Transverse colon (tissue), 4 donors: ENCODE measurements around the gene DNAJC19. TPM values are rescaled to one million over a fixed set of nuclear protein-coding genes. Genes with fewer than 3 reads are reported as not detected.

Experiments
- DNase-seq: peaks from one replicate; pipeline ENCODE4 v3.0.0-alpha.2; 2019
- H3K27ac ChIP-seq, 4 donors: fragments of 200-600 bp; sonication (generic); 2 replicates each; pipeline ENCODE4 v1.5.1; 2016 to 2018; ENCODE audit warnings: inconsistent platforms in 4 of 4
- H3K27me3 ChIP-seq: fragments of 200-600 bp; sonication (generic); 2 replicates; pipeline ENCODE4 v1.5.1; 2017; ENCODE audit warnings: inconsistent platforms
- H3K36me3 ChIP-seq, 4 donors: fragments of 200-600 bp; sonication (generic); 2 replicates each; pipeline ENCODE4 v1.5.1; 2017 to 2019; ENCODE audit warnings: inconsistent platforms in 4 of 4
- H3K4me1 ChIP-seq, 4 donors: fragments of 200-600 bp; sonication (generic); 2 replicates each; pipeline ENCODE4 v1.5.1; 2017 to 2020; ENCODE audit warnings: inconsistent platforms in 4 of 4
- H3K4me3 ChIP-seq, 4 donors: fragments of 200-600 bp; sonication (generic); 1 replicate in 1 of 4; 2 replicates in 3 of 4; pipeline versions ENCODE4 v1.5.1 to v1.6.1; 2017 to 2019; ENCODE audit warnings: inconsistent platforms in 4 of 4
- H3K9me3 ChIP-seq, 2 donors: fragments of 200-600 bp; sonication (generic); 2 replicates each; pipeline ENCODE4 v1.5.1; 2017 to 2019; ENCODE audit warnings: inconsistent platforms in 2 of 2
- EP300 ChIP-seq: sonication (generic); formaldehyde crosslinking; IDR thresholded peaks from one replicate; pipeline ENCODE4 v1.6.1; 2017; ENCODE audit warnings: antibody characterized with exemption, low read depth
- POLR2A ChIP-seq: fragments of 450-650 bp; IDR thresholded peaks from one replicate; pipeline ENCODE4 v1.6.1; 2016; ENCODE audit warnings: antibody characterized with exemption, mild to moderate bottlenecking, moderate library complexity
- POLR2AphosphoS5 ChIP-seq, 3 donors: sonication (generic); formaldehyde crosslinking; IDR thresholded peaks; one replicate each; pipeline ENCODE4 v1.6.1; 2016; ENCODE audit warnings: antibody characterized with exemption in 3 of 3
- WGBS, 2 donors: methylation state at CpG; one replicate each; pipeline ENCODE4 v1.1.5; 2018; ENCODE audit warnings: low coverage in 1 of 2; 5-methylcytosine and 5-hydroxymethylcytosine counted together
- in situ Hi-C, 4 donors: fragments of 200-750 bp; cut with MboI; loops; one replicate each; pipeline versions ENCODE4 v1.15.0 to v1.15.1; 2017; ENCODE audit warnings: low sequenced_read_pairs in 3 of 4, low pct_ligation_motif_present in 1 of 4, low pct_unique_long_range_greater_than_20kb in 1 of 4
- intact Hi-C: fragments of 100-400 bp; cut with DNase I; formaldehyde crosslinking; loops from one replicate; pipeline ENCODE4 v1.15.1; 2023; ENCODE audit warnings: low total_unique reads
- total RNA-seq, 4 donors: library from RNA; depleted of rRNA; stranded (reverse); fragments of >200 nt; gene quantifications; one replicate each; pipeline ENCODE4 v1.1.0, GENCODE V29; 2016
- TF ChIP-seq, protein P1 (sequence below), 5 experiments: fragments of 200-600 bp in 3 of 5; fragments of 450-650 bp in 2 of 5; sonication (generic) in 3 of 5; IDR thresholded peaks; 1 replicate in 2 of 5; 2 replicates in 3 of 5; pipeline ENCODE4 v1.5.1; 2016 to 2017; ENCODE audit warnings: antibody characterized with exemption in 5 of 5, inconsistent platforms in 3 of 5, mild to moderate bottlenecking in 2 of 5, moderate library complexity in 1 of 5

DNAJC19 gene
- total RNA-seq, 4 donors from 2014 or later = 21.7 to 49.4 (median 30.9) TPM

DNA sequence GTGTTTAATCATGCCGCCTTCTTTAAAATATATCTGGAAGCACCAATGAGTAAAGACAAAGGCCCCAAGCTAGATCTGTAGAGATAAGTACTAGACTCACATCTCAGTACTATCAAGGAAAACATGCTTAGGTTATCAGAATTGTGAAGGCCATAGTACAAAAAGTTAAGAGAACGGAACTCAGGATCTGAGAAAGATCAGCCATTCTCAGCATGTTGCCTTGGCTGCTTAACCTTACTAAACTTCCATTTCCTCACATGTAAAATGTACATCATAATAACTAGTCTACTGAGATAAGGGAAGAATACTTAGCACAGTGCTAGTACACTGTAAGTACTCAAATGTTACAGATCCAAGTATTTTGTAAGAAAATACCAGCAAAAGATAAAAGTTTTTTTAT lies 7.6 kb downstream of the DNAJC19 start:
- H3K36me3 ChIP-seq = peaks cover 0 to 16% (median 8%) of the 10 kb centered on the region in 4 donors
- in situ Hi-C loops (no loop called here), intact Hi-C loops (no loop called here)
- no peak overlapping the region for H3K4me3 ChIP-seq
- H3K9me3 ChIP-seq = no peaks in the 10 kb centered on the region
- 99 to 100% methylated on average over 1 to 2 of the region's 2 CpGs for WGBS, 2 donors
- no peak overlapping the region for H3K27ac ChIP-seq
- no peak for TF ChIP-seq POLR2AphosphoS5 (IDR thresholded peaks at IDR 0.05)
- TF ChIP-seq, protein P1, sequence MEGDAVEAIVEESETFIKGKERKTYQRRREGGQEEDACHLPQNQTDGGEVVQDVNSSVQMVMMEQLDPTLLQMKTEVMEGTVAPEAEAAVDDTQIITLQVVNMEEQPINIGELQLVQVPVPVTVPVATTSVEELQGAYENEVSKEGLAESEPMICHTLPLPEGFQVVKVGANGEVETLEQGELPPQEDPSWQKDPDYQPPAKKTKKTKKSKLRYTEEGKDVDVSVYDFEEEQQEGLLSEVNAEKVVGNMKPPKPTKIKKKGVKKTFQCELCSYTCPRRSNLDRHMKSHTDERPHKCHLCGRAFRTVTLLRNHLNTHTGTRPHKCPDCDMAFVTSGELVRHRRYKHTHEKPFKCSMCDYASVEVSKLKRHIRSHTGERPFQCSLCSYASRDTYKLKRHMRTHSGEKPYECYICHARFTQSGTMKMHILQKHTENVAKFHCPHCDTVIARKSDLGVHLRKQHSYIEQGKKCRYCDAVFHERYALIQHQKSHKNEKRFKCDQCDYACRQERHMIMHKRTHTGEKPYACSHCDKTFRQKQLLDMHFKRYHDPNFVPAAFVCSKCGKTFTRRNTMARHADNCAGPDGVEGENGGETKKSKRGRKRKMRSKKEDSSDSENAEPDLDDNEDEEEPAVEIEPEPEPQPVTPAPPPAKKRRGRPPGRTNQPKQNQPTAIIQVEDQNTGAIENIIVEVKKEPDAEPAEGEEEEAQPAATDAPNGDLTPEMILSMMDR (IDR thresholded peaks at IDR 0.05) = no peak
- no peak for TF ChIP-seq POLR2A
- no peak for TF ChIP-seq EP300
- peaks cover 0 to 10% (median 0%) of the 10 kb centered on the region in 4 donors for H3K4me1 ChIP-seq
- DNase-seq = no peak
- no peaks in the 10 kb centered on the region for H3K27me3 ChIP-seq

DNA sequence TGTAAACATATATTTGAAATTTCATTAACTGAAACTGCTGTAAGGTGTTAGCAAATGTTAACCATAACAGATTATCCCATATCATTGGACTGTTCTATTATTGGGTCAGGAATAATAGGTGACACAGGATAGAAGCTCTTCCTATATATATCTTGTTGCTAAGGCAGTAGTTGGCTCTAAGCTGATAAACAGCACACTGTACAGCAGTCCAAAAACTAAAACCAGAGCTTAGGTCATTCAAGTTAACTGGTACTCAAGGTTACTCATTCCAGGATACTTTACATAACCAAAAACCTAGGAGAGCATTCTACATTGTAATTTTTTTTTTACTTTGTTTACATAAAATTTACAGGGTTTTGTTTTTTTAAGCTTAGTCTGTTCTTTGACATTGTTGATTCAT lies 8.9 kb downstream of the DNAJC19 start:
- peaks cover 0 to 6% (median 0%) of the 10 kb centered on the region in 4 donors for H3K4me1 ChIP-seq
- intact Hi-C loops = loop anchor here (1.0 kb wide), 1 partner anchor 47 kb away; no protein-coding TSS in a partner anchor
- no peak for TF ChIP-seq POLR2A
- TF ChIP-seq POLR2AphosphoS5 (IDR thresholded peaks at IDR 0.05) = no peak
- TF ChIP-seq, protein P1 (IDR thresholded peaks at IDR 0.05) = no peak
- no peak for TF ChIP-seq EP300
- H3K27me3 ChIP-seq = no peaks in the 10 kb centered on the region
- H3K27ac ChIP-seq = no peak overlapping the region
- no peaks in the 10 kb centered on the region for H3K9me3 ChIP-seq
- no peak overlapping the region for H3K4me3 ChIP-seq
- in situ Hi-C loops = no loop called here
- no peak for DNase-seq
- peaks cover 0 to 13% (median 6%) of the 10 kb centered on the region in 4 donors for H3K36me3 ChIP-seq

DNA sequence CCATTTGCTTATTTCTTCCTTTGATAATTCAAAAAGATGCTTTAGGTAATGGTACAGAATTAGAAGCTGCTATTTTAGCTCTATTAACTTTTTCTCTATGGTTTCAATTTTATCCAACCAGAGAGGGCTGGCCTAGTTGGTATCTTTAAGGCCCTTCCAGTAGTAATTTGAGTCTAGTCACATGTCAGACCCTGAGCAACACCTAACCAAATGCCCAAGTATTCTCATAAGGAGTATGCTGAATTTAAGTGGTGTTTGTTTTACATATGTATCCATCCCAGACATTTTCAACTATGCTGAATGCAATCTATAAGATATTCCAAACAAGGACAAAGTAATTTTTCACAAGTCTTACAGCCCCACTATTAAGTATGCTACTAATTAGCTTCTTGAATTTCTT lies 9.6 kb downstream of the DNAJC19 start:
- DNase-seq = no peak
- Histone ChIP-seq H3K4me1 (peaks cover 0 to 6% (median 0%) of the 10 kb centered on the region in 4 donors), H3K9me3 (no peaks in the 10 kb centered on the region), H3K4me3 (no peak overlapping the region), H3K36me3 (peaks cover 0 to 9% (median 3%) of the 10 kb centered on the region in 4 donors), H3K27me3 (no peaks in the 10 kb centered on the region), H3K27ac (no peak overlapping the region)
- in situ Hi-C loops (no loop called here), intact Hi-C loops (loop anchor here (1.0 kb wide), 1 partner anchor 47 kb away; no protein-coding TSS in a partner anchor)
- TF ChIP-seq EP300 = no peak
- TF ChIP-seq POLR2A = no peak
- TF ChIP-seq POLR2AphosphoS5 (IDR thresholded peaks at IDR 0.05) = no peak
- TF ChIP-seq, protein P1 (IDR thresholded peaks at IDR 0.05) = no peak

DNA sequence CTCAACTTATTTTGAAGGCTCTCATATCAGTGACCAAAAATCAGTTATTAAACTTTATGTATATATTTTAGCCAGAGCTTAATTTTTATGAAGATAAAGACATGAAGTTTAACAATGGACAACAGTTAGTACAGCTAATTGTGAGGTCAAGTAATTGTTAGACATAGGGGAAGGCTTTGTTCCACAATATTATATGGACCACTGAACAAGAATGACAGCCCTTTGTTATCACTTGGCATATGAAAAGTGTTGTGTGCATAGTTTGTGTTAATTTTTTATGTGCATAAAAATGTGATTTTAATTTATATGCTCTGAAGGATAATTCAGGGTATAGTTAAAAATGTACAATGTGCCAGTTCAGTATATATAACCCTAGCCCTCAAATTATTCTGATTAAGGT lies 12.0 kb downstream of the DNAJC19 start:
- TF ChIP-seq, protein P1 (IDR thresholded peaks at IDR 0.05) = no peak
- TF ChIP-seq POLR2A (no peak), EP300 (no peak), POLR2AphosphoS5 (IDR thresholded peaks at IDR 0.05) (no peak)
- H3K4me1 ChIP-seq = peaks cover 0 to 6% (median 0%) of the 10 kb centered on the region in 4 donors
- DNase-seq = no peak
- intact Hi-C loops = no loop called here
- H3K4me3 ChIP-seq = no peak overlapping the region
- H3K27me3 ChIP-seq = no peaks in the 10 kb centered on the region
- H3K27ac ChIP-seq = no peak overlapping the region
- in situ Hi-C loops = no loop called here
- no peaks in the 10 kb centered on the region for H3K9me3 ChIP-seq
- peaks cover 0 to 5% (median 2%) of the 10 kb centered on the region in 4 donors for H3K36me3 ChIP-seq
